GM12873 (cell line): Measurements from ENCODE around the gene KRTAP9-1.

Experiments used
- TF ChIP-seq, protein P1 (sequence below): IDR thresholded peaks from 2 replicates; pipeline ENCODE4 v1.5.1; 2012; ENCODE audit warnings: low read depth, mild to moderate bottlenecking, moderate library complexity, low read length, control low read depth; ENCODE audit not compliant: insufficient read depth; ENCODE audit errors: missing control alignments

Gene KRTAP9-1

DNA sequence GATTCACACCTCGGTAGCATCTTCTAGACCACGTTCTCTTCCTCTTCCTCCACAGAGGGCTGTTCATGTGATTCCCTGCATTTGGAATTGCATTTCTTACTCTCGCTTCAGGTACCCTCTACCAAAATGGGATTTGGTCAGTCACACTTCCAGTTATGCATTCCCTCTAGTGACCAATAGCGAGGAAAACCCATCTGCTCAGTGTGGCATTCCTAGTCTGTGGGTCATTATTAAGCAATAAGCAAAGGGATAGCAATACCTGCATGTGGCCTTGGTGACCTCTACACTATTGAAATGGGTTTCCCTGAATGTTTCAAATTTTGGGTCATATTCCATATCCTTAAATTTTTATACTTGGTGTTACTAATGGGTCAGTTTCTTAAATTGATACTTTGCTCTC lies 39.7 kb upstream of the KRTAP9-1 start:
- TF ChIP-seq, protein P1, sequence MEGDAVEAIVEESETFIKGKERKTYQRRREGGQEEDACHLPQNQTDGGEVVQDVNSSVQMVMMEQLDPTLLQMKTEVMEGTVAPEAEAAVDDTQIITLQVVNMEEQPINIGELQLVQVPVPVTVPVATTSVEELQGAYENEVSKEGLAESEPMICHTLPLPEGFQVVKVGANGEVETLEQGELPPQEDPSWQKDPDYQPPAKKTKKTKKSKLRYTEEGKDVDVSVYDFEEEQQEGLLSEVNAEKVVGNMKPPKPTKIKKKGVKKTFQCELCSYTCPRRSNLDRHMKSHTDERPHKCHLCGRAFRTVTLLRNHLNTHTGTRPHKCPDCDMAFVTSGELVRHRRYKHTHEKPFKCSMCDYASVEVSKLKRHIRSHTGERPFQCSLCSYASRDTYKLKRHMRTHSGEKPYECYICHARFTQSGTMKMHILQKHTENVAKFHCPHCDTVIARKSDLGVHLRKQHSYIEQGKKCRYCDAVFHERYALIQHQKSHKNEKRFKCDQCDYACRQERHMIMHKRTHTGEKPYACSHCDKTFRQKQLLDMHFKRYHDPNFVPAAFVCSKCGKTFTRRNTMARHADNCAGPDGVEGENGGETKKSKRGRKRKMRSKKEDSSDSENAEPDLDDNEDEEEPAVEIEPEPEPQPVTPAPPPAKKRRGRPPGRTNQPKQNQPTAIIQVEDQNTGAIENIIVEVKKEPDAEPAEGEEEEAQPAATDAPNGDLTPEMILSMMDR = no peak

DNA sequence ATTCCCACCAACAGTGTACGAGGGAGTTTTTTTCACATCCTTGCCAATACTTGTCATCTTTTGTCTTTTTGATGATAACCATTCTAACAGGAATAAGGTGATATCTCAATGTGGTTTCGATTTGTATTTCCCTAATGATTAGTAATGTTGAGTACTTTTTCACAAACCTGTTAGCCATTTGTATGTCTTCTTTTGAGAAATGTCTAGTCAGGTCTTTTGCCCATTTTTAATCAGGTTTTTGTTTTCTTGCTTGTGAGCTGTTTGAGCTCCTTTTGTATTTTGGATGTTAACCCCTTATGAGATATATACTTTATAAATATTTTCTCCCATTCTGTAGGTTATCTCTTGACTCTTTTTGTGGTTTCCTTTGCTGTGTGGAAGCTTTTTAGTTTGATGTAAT lies 38.2 kb upstream of the KRTAP9-1 start:
- TF ChIP-seq, protein P1 = no peak

DNA sequence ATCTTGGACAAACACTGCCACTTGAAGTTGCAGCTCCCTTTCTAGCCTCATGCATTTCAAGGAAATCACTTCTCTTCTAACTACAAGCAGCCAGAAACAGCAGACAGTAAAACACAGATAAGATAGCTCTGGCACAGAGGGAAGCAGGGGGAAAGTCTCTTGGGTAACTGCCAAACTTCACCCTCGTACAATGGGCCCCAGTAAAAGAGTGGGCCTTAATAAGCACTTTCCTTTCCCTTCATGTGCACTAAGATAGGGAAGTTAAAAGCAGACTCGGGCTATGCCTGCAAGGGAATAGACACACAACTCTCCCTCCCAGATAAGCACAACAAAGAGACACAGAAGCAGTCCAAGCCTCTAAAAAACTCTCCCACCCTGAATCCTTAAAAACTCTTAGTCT lies 35.8 kb upstream of the KRTAP9-1 start:
- TF ChIP-seq, protein P1 = no peak

DNA sequence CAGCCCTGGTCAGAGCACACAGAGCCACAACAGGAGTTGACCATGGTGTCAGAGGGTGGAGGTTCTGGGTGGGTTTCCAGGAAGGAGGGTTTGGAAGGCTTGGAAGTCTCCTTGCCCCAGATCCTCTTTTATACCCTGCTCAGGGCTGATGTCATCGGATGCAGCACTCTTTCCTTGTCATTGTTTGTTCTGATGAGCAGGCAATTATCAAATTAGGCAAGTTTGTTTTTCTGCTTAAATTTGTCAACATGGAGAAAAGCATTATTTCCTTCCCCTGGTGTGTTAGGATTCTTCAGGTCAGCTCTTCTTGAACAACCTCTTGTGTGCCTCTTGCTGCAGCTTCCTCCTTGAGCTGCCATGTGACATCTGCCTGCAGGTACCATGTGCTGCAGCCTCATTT lies 29.0 kb upstream of the KRTAP9-1 start, which contains the start of gene KRTAP4-4:
Gene KRTAP4-4, minus strand, starts transcription at position 101 of the 400 bp plus-strand sequence. Its CDS starts 57 bp downstream, at position 44.
- TF ChIP-seq, protein P1 = no peak

DNA sequence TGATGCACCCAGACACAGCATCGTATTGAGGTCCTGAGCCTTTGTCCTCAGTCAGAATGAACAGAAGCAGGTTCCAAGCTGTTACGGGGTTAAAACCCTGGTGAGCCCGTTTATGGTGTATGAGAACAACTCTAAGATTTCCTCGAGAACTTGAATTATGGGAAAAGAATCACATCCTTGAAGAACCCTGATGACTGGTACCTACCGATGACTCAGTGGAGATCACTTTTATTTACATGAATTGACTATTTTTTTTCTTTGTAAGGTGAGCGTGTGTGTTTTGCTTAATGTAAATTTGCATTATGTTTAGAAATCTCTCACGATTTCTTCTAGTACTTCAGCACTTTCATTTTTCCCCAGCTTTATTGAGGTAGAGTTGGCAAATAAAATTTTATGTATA lies 25.9 kb upstream of the KRTAP9-1 start:
- TF ChIP-seq, protein P1 = no peak

DNA sequence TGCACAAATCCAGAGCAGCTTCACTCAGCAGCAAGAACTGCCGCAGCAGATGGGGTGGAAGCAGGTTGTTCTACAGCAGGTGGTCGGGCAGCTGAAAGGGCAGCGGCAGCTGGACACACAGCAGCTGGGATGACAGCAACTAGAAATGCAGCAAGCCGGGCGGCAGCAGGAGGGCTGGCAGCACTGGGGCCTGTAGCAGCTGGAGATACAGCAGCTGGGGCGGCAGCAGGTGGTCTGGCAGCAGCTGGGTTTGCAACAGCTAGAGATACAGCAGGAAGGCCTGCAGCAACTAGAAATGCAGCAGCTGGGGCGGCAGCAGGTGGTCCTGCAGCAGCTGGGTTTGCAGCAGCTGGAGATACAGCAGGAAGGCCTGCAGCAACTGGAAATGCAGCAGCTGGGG lies 22.1 kb upstream of the KRTAP9-1 start:
- TF ChIP-seq, protein P1 = no peak

DNA sequence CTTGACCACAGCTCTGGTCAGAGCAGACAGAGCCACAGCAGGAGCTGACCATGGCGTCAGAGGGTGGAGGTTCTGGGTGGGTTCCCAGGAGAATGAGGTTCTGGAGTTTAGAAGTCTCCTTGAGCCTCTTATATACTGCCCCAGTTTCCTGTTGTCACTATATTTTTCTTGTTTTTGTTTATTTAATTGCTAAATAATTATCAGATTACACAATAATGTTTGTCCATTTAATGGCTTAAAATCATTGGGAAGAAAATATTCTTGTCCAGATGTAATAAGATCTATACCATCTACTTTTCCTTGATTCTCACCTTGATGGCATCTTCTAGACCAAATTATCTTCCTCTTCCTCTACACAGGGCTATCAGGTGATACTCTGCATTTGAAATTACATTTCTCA lies 21.6 kb upstream of the KRTAP9-1 start, which contains the start of gene KRTAP4-3:
Gene KRTAP4-3, minus strand, starts transcription at position 101 of the 400 bp plus-strand sequence. Its CDS starts 49 bp downstream, at position 52.
- TF ChIP-seq, protein P1 = no peak
